WTC11 (cell line): ENCODE measurements around the gene LRRC61. TPM values are rescaled to one million over a fixed set of nuclear protein-coding genes. Genes with fewer than 3 reads are reported as not detected.
A peak's percentile ranks its signal among the peaks of the same experiment; 100 is the strongest.

ENCODE experiments used
- ATAC-seq: fragments of 200-7000 bp; cut with Tn5 transposase; 2 replicates; pipeline ENCODE4 v1.10.0; 2021; ENCODE audit warnings: mild to moderate bottlenecking, moderate library complexity
- CTCF ChIA-PET: fragments of 300-600 bp; sonication (Branson Sonifier 250); formaldehyde crosslinking; loops from one replicate; lab custom pipeline; 2021; ENCODE audit warnings: antibody characterized with exemption; lab: Charles Lee
- POLR2A ChIA-PET: fragments of 350-600 bp; sonication (Branson Sonifier 250); formaldehyde crosslinking; loops from one replicate; lab custom pipeline; 2021; ENCODE audit warnings: antibody characterized with exemption; lab: Charles Lee
- DNase-seq: peaks from one replicate; pipeline ENCODE4 v3.0.0; 2021; ENCODE audit warnings: low spot score
- H3K27ac Mint-ChIP-seq: 2 replicates; pipeline ENCODE4 v1.8.0; 2021; ENCODE audit warnings: mixed read lengths
- H3K27me3 Mint-ChIP-seq: 2 replicates; pipeline ENCODE4 v1.8.0; 2021; ENCODE audit warnings: low read depth, mild to moderate bottlenecking, moderate library complexity, mixed read lengths
- H3K36me3 Mint-ChIP-seq: 2 replicates; pipeline ENCODE4 v1.8.0; 2021; ENCODE audit warnings: mixed read lengths
- H3K4me1 Mint-ChIP-seq: 2 replicates; pipeline ENCODE4 v1.8.0; 2022; ENCODE audit warnings: mixed read lengths
- H3K4me3 Mint-ChIP-seq: 2 replicates; pipeline ENCODE4 v1.8.0; 2021; ENCODE audit warnings: mild to moderate bottlenecking, moderate library complexity, mixed read lengths
- H3K9me3 Mint-ChIP-seq: 2 replicates; pipeline ENCODE4 v1.8.0; 2021; ENCODE audit warnings: mixed read lengths
- ARID4B ChIP-seq: sonication (generic); formaldehyde crosslinking; IDR thresholded peaks from 2 replicates; pipeline ENCODE4 v1.8.0; 2023; ENCODE audit warnings: missing genetic modification reagents, mild to moderate bottlenecking, borderline replicate concordance
- CDX4 ChIP-seq: fragments of 250-450 bp; sonication (Bioruptor Pico); IDR thresholded peaks from 2 replicates; pipeline ENCODE4 v1.9.0; 2021; ENCODE audit warnings: moderate library complexity, mild to moderate bottlenecking, inconsistent platforms, borderline replicate concordance
- CREB1 ChIP-seq: sonication (generic); formaldehyde crosslinking; IDR thresholded peaks from 2 replicates; pipeline ENCODE4 v1.8.0; 2023; ENCODE audit warnings: mild to moderate bottlenecking, missing genetic modification reagents
- EMX1 ChIP-seq: fragments of 250-450 bp; sonication (Bioruptor Pico); IDR thresholded peaks from 2 replicates; pipeline ENCODE4 v1.8.0; 2021; ENCODE audit warnings: mild to moderate bottlenecking
- ETV6 ChIP-seq: sonication (generic); formaldehyde crosslinking; IDR thresholded peaks from 2 replicates; pipeline ENCODE4 v1.8.1; 2022; ENCODE audit warnings: mild to moderate bottlenecking, missing genetic modification reagents
- FOXP4 ChIP-seq: sonication (generic); formaldehyde crosslinking; IDR thresholded peaks from 2 replicates; pipeline ENCODE4 v1.8.0; 2022; ENCODE audit warnings: mild to moderate bottlenecking, missing genetic modification reagents
- GABPB1 ChIP-seq: sonication (generic); formaldehyde crosslinking; IDR thresholded peaks from 2 replicates; pipeline ENCODE4 v1.8.1; 2023; ENCODE audit warnings: mild to moderate bottlenecking, missing genetic modification reagents
- GRHL2 ChIP-seq: fragments of 250-450 bp; sonication (Bioruptor Pico); IDR thresholded peaks from 2 replicates; pipeline ENCODE4 v1.8.0; 2022; ENCODE audit warnings: mild to moderate bottlenecking, moderate library complexity; ENCODE audit not compliant: insufficient replicate concordance, severe bottlenecking
- MYBL2 ChIP-seq: sonication (generic); formaldehyde crosslinking; IDR thresholded peaks from 2 replicates; pipeline ENCODE4 v1.8.1; 2023; ENCODE audit warnings: mild to moderate bottlenecking, moderate library complexity, missing genetic modification reagents
- RORB ChIP-seq: fragments of 250-450 bp; sonication (Bioruptor Pico); IDR thresholded peaks from 2 replicates; pipeline ENCODE4 v1.9.0; 2021; ENCODE audit warnings: mild to moderate bottlenecking
- SOX15 ChIP-seq: fragments of 250-450 bp; sonication (Bioruptor Pico); IDR thresholded peaks from 2 replicates; pipeline ENCODE4 v1.9.0; 2021; ENCODE audit warnings: mild to moderate bottlenecking
- SP1 ChIP-seq: sonication (generic); formaldehyde crosslinking; conservative IDR thresholded peaks from 2 replicates; pipeline ENCODE4 v1.8.1; 2022; ENCODE audit warnings: missing genetic modification reagents
- TCF7 ChIP-seq: sonication (generic); formaldehyde crosslinking; IDR thresholded peaks from 2 replicates; pipeline ENCODE4 v1.8.0; 2022; ENCODE audit warnings: mild to moderate bottlenecking, low read depth, missing genetic modification reagents, moderate library complexity
- TEAD4 ChIP-seq: sonication (generic); formaldehyde crosslinking; IDR thresholded peaks from 2 replicates; pipeline ENCODE4 v1.8.0; 2022; ENCODE audit warnings: mild to moderate bottlenecking, missing genetic modification reagents
- ZNF121 ChIP-seq: sonication (generic); formaldehyde crosslinking; IDR thresholded peaks from 2 replicates; pipeline ENCODE4 v1.8.0; 2023; ENCODE audit warnings: missing genetic modification reagents
- ZNF138 ChIP-seq: sonication (generic); formaldehyde crosslinking; conservative IDR thresholded peaks from 2 replicates; pipeline ENCODE4 v1.8.1; 2022; ENCODE audit warnings: mild to moderate bottlenecking, moderate library complexity, missing genetic modification reagents
- ZNF263 ChIP-seq: sonication (generic); formaldehyde crosslinking; IDR thresholded peaks from 2 replicates; pipeline ENCODE4 v1.8.1; 2022; ENCODE audit warnings: low read depth, mild to moderate bottlenecking, moderate library complexity, missing genetic modification reagents
- ZNF317 ChIP-seq: sonication (generic); formaldehyde crosslinking; IDR thresholded peaks from 2 replicates; pipeline ENCODE4 v1.8.1; 2023; ENCODE audit warnings: low read depth, mild to moderate bottlenecking, moderate library complexity, missing genetic modification reagents, borderline replicate concordance
- total RNA-seq: library from RNA; stranded (reverse); gene quantifications from 3 replicates; pipeline ENCODE4 v1.2.3, GENCODE V29; 2021
- TF ChIP-seq, protein P1 (sequence below): sonication (generic); formaldehyde crosslinking; IDR thresholded peaks from 2 replicates; pipeline ENCODE4 v1.8.1; 2022; ENCODE audit warnings: mild to moderate bottlenecking, missing genetic modification reagents, moderate library complexity, borderline replicate concordance
- TF ChIP-seq, protein P2 (sequence below): sonication (generic); formaldehyde crosslinking; IDR thresholded peaks from 2 replicates; pipeline ENCODE4 v1.8.1; 2023; ENCODE audit warnings: mild to moderate bottlenecking, moderate library complexity, missing genetic modification reagents
- TF ChIP-seq, protein P3 (sequence below): sonication (generic); formaldehyde crosslinking; IDR thresholded peaks from 2 replicates; pipeline ENCODE4 v1.8.0; 2022; ENCODE audit warnings: missing genetic modification reagents

The LRRC61 gene
- total RNA-seq, 1 experiment from 2014 or later: 27.7 TPM

- Mint-ChIP-seq H3K27me3 (no peaks in the 10 kb centered on the region; the same call in 1 of the 2 replicates), H3K36me3 (peaks cover 5% of the 10 kb centered on the region; the same call in 1 of the 2 replicates), H3K4me3 (no peak overlapping the region), H3K9me3 (peaks cover 5% of the 10 kb centered on the region), H3K27ac (0 out of 2 replicates have a peak overlapping the region, but pooled peaks have one; percentile 1), H3K4me1 (peaks cover 37% of the 10 kb centered on the region)
- TF ChIP-seq CDX4 (CRISPR knock-in tag): no peak
- no peak for TF ChIP-seq ZNF317
- no peak for TF ChIP-seq TEAD4
- no peak for TF ChIP-seq SP1
- TF ChIP-seq SOX15 (CRISPR knock-in tag): no peak
- TF ChIP-seq, protein P1, sequence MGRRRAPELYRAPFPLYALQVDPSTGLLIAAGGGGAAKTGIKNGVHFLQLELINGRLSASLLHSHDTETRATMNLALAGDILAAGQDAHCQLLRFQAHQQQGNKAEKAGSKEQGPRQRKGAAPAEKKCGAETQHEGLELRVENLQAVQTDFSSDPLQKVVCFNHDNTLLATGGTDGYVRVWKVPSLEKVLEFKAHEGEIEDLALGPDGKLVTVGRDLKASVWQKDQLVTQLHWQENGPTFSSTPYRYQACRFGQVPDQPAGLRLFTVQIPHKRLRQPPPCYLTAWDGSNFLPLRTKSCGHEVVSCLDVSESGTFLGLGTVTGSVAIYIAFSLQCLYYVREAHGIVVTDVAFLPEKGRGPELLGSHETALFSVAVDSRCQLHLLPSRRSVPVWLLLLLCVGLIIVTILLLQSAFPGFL (CRISPR knock-in tag): no peak
- no peak for TF ChIP-seq ZNF121 (CRISPR knock-in tag)
- TF ChIP-seq ZNF138 (CRISPR knock-in tag): no peak
- TF ChIP-seq MYBL2 (CRISPR knock-in tag): no peak
- no peak for TF ChIP-seq FOXP4
- TF ChIP-seq, protein P2, sequence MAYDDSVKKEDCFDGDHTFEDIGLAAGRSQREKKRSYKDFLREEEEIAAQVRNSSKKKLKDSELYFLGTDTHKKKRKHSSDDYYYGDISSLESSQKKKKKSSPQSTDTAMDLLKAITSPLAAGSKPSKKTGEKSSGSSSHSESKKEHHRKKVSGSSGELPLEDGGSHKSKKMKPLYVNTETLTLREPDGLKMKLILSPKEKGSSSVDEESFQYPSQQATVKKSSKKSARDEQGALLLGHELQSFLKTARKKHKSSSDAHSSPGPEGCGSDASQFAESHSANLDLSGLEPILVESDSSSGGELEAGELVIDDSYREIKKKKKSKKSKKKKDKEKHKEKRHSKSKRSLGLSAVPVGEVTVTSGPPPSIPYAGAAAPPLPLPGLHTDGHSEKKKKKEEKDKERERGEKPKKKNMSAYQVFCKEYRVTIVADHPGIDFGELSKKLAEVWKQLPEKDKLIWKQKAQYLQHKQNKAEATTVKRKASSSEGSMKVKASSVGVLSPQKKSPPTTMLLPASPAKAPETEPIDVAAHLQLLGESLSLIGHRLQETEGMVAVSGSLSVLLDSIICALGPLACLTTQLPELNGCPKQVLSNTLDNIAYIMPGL: no peak
- TF ChIP-seq EMX1 (CRISPR knock-in tag): no peak
- DNase-seq (no peak), ATAC-seq (peak; percentile 21; the same call in 1 of the 2 replicates)
- CTCF ChIA-PET: interaction anchor here (0.5 to 1.5 kb wide), 2 partner anchors 16 to 466 kb away, joined by 3 read pairs; no protein-coding TSS in a partner anchor
- POLR2A ChIA-PET: no interaction called here
Observed at GRCh38 chr7:150313367-150313809, 9.8 kb upstream of the LRRC61 start.

- ATAC-seq: peak; percentile 32
- H3K36me3 Mint-ChIP-seq: peaks cover under 1% of the 10 kb centered on the region; the same call in 1 of the 2 replicates
- H3K27ac Mint-ChIP-seq: no peak overlapping the region
- TF ChIP-seq GABPB1 (CRISPR knock-in tag): no peak
- TF ChIP-seq ZNF263 (CRISPR knock-in tag): no peak
- no peak for TF ChIP-seq ARID4B (CRISPR knock-in tag)
- TF ChIP-seq, protein P3, sequence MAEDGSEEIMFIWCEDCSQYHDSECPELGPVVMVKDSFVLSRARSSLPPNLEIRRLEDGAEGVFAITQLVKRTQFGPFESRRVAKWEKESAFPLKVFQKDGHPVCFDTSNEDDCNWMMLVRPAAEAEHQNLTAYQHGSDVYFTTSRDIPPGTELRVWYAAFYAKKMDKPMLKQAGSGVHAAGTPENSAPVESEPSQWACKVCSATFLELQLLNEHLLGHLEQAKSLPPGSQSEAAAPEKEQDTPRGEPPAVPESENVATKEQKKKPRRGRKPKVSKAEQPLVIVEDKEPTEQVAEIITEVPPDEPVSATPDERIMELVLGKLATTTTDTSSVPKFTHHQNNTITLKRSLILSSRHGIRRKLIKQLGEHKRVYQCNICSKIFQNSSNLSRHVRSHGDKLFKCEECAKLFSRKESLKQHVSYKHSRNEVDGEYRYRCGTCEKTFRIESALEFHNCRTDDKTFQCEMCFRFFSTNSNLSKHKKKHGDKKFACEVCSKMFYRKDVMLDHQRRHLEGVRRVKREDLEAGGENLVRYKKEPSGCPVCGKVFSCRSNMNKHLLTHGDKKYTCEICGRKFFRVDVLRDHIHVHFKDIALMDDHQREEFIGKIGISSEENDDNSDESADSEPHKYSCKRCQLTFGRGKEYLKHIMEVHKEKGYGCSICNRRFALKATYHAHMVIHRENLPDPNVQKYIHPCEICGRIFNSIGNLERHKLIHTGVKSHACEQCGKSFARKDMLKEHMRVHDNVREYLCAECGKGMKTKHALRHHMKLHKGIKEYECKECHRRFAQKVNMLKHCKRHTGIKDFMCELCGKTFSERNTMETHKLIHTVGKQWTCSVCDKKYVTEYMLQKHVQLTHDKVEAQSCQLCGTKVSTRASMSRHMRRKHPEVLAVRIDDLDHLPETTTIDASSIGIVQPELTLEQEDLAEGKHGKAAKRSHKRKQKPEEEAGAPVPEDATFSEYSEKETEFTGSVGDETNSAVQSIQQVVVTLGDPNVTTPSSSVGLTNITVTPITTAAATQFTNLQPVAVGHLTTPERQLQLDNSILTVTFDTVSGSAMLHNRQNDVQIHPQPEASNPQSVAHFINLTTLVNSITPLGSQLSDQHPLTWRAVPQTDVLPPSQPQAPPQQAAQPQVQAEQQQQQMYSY (CRISPR knock-in tag): no peak
- no peak for TF ChIP-seq ETV6 (CRISPR knock-in tag)
- TF ChIP-seq RORB: no peak
- TF ChIP-seq GRHL2: no peak
- no peak for TF ChIP-seq TCF7 (CRISPR knock-in tag)
- TF ChIP-seq CREB1 (CRISPR knock-in tag): no peak
Observed at GRCh38 chr7:150313870-150314269, 9.3 kb upstream of the LRRC61 start.

More at GRCh38 chr7:150313870-150314269, 9.3 kb upstream of the LRRC61 start:
- H3K4me1 Mint-ChIP-seq: peaks cover 39% of the 10 kb centered on the region
- CTCF ChIA-PET: interaction anchor here (1.5 kb wide), 1 partner anchor 16 kb away, joined by 3 read pairs; no protein-coding TSS in a partner anchor
- no peaks in the 10 kb centered on the region; the same call in 1 of the 2 replicates for H3K27me3 Mint-ChIP-seq
- POLR2A ChIA-PET: no interaction called here
- no peak for DNase-seq
- peaks cover under 1% of the 10 kb centered on the region; the same call in 1 of the 2 replicates for H3K9me3 Mint-ChIP-seq
- no peak overlapping the region for H3K4me3 Mint-ChIP-seq
